Activated CD4-positive, alpha-beta T cell treated with anti-CD3 and anti-CD28 coated beads for 4 hours (primary cell): ENCODE results near the gene CMC4.
A peak's percentile ranks its signal among the peaks of the same experiment; 100 is the strongest.

Experiments used
- DNase-seq, 2 donors: peaks; one replicate each; pipeline ENCODE4 v3.0.0-alpha.2; 2020

CMC4 gene

GRCh38 chrX:155070975-155071693, at the start of gene CMC4, which contains the start of the genes BRCC3 and MTCP1:
Gene CMC4, minus strand, starts transcription at chrX:155071136. Its CDS starts 7,113 bp downstream, at chrX:155064023.
Gene BRCC3, plus strand, starts transcription at chrX:155071508. Its CDS starts 20 bp downstream, at chrX:155071528.
Gene MTCP1, minus strand, starts transcription at chrX:155071136. Its CDS starts 5,126 bp downstream, at chrX:155066010.
- DNase-seq, result peak; percentile 66 to 77

GRCh38 chrX:155115174-155115819, 44.4 kb upstream of the CMC4 start:
- no peak for DNase-seq

- no peak for DNase-seq
Measured at GRCh38 chrX:155113097-155113496, 42.2 kb upstream of the CMC4 start.

GRCh38 chrX:155112171-155112570, 41.2 kb upstream of the CMC4 start:
- no peak for DNase-seq

- no peak for DNase-seq
Measured at GRCh38 chrX:155108427-155108826, 37.5 kb upstream of the CMC4 start.

GRCh38 chrX:155105919-155106318, 35.0 kb upstream of the CMC4 start:
- DNase-seq, result no peak

GRCh38 chrX:155094468-155095061, 23.6 kb upstream of the CMC4 start:
- peak; percentile 8 to 33 for DNase-seq

- DNase-seq, result no peak
Measured at GRCh38 chrX:155086961-155087735, 16.2 kb upstream of the CMC4 start.

GRCh38 chrX:155086202-155086840, 15.4 kb upstream of the CMC4 start:
- DNase-seq, result peak; percentile 20 to 50

GRCh38 chrX:155071694-155072280, 851 bp upstream of the CMC4 start:
- DNase-seq, result peak in 1 of 2 donors; percentile 2

- no peak for DNase-seq
Measured at GRCh38 chrX:155070663-155070974, 317 bp downstream of the CMC4 start.

GRCh38 chrX:155070038-155070437, 898 bp downstream of the CMC4 start:
- no peak for DNase-seq

- DNase-seq, result no peak
Measured at GRCh38 chrX:155069414-155069813, 1.5 kb downstream of the CMC4 start.

- no peak for DNase-seq
Measured at GRCh38 chrX:155068165-155068564, 2.8 kb downstream of the CMC4 start.

GRCh38 chrX:155065035-155065734, 5.8 kb downstream of the CMC4 start:
- DNase-seq, result no peak

GRCh38 chrX:155061760-155062159, 9.2 kb downstream of the CMC4 start:
- no peak for DNase-seq

GRCh38 chrX:155056877-155057792, 13.8 kb downstream of the CMC4 start:
- DNase-seq, result peak; percentile 9 to 39

GRCh38 chrX:155056471-155056870, 14.5 kb downstream of the CMC4 start:
- DNase-seq, result no peak

- no peak for DNase-seq
Measured at GRCh38 chrX:155055494-155055893, 15.4 kb downstream of the CMC4 start.

- no peak for DNase-seq
Measured at GRCh38 chrX:155054255-155054654, 16.7 kb downstream of the CMC4 start.

- no peak for DNase-seq
Measured at GRCh38 chrX:155053656-155054055, 17.3 kb downstream of the CMC4 start.
